Stimulated activated CD4-positive, alpha-beta T cell treated with anti-CD3 and anti-CD28 coated beads, TNF-alpha, amount 100 ng/mL, for 4 hours (primary cell): Measurements from ENCODE around the gene IQCC.

Experiments used
- DNase-seq, 3 experiments: peaks; one replicate each; pipeline ENCODE4 v3.0.0-alpha.2; 2020; ENCODE audit warnings: low read depth in 3 of 3

IQCC gene

GRCh38 chr1:32195972-32196823 is 9.3 kb upstream of the IQCC start:
- DNase-seq, result no peak

GRCh38 chr1:32197074-32197473 is 8.4 kb upstream of the IQCC start:
- no peak for DNase-seq

DNA sequence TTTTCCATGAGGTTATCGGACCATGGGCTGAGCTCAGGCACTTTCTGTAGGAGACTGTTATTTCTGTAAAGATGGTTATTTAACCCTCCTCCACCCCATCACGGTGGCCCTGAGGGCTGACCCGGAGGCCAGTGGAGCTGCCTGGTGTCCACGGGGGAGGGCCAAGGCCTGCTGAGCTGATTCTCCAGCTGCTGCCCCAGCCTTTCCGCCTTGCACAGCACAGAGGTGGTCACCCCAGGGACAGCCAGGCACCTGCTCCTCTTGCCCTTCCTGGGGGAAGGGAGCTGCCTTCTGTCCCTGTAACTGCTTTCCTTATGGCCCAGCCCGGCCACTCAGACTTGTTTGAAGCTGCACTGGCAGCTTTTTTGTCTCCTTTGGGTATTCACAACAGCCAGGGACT is 7.6 kb upstream of the IQCC start:
- DNase-seq, result no peak

DNA sequence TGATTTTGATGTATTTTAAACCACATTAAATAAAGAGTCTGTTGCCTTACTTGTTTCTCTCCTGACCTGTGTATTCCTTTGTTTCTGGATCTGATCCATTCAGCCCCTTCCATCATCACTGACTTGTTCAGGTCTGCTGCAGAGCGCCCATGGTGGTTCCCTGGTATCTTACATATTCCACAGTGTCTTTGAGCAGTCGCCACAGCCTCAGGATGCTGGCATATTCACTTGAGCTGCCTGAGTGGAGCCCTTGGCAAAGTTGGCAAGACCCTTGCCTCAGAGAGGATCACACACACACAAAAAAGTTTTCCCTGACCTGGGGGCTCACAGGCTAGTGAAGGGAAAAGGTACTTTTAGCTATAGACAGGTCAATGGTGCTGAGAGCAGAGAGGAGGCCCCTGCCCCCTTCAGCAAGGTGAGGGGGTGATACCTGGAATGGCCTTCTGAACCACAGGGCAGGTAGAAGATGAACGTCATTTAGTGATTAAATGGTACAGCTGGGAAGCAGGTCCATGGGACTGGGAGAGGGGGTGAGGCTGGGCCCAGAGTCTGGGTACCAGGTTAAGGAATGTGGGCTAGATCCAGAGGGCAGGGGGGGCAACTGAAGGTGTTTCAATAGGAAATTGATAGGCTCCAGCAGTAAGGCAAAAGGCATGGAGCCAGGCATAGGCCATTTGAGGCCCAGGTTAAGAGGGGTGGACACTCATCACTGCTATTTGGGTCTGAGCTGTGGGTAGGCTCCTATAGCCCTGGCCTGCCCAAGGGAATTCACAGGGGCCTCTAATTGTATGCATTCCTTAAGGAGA is 7.0 kb upstream of the IQCC start:
- DNase-seq, result no peak

GRCh38 chr1:32199043-32199716 is 6.3 kb upstream of the IQCC start:
- DNase-seq, result no peak

- DNase-seq, result no peak
Observed at GRCh38 chr1:32199717-32200072, 5.8 kb upstream of the IQCC start.

- peak; percentile 20 to 35 (median 30) for DNase-seq
Observed at GRCh38 chr1:32200226-32201010, 5.1 kb upstream of the IQCC start, which contains the start of gene CCDC28B. CCDC28B (plus strand) TSS chr1:32200595; CDS start chr1:32201936, 1,341 bp downstream.

GRCh38 chr1:32201011-32201855 is 4.2 kb upstream of the IQCC start:
- DNase-seq, result peak; percentile 44 to 58 (median 56)

DNA sequence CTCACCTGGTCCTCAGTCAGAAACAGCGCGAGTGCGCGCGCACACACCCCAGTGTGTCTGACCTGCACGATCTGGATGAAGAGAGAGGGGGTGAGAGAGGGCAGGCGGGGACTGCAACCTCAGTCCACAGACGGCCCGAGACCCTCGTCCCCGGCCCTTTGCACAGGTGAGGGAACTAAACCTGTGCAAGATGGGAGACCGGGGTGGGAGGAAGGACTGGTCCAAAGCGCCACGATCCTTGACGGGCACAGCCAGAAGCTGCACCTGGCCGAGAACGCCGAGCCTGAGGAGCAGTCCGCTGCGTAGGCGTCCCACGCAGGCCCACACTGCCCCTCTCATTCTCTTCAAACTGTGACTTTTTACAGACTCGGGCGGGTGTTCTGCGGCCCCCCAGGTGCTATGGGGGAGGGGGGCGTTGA is 519 bp upstream of the IQCC start:
- DNase-seq, result no peak

- DNase-seq, result no peak
Observed at GRCh38 chr1:32208469-32208868, 3.0 kb downstream of the IQCC start.

- DNase-seq, result no peak
Observed at GRCh38 chr1:32208891-32209328, 3.4 kb downstream of the IQCC start, which contains the start of gene DCDC2B. DCDC2B (plus strand) TSS chr1:32209089; CDS start chr1:32209094, 5 bp downstream.

DNA sequence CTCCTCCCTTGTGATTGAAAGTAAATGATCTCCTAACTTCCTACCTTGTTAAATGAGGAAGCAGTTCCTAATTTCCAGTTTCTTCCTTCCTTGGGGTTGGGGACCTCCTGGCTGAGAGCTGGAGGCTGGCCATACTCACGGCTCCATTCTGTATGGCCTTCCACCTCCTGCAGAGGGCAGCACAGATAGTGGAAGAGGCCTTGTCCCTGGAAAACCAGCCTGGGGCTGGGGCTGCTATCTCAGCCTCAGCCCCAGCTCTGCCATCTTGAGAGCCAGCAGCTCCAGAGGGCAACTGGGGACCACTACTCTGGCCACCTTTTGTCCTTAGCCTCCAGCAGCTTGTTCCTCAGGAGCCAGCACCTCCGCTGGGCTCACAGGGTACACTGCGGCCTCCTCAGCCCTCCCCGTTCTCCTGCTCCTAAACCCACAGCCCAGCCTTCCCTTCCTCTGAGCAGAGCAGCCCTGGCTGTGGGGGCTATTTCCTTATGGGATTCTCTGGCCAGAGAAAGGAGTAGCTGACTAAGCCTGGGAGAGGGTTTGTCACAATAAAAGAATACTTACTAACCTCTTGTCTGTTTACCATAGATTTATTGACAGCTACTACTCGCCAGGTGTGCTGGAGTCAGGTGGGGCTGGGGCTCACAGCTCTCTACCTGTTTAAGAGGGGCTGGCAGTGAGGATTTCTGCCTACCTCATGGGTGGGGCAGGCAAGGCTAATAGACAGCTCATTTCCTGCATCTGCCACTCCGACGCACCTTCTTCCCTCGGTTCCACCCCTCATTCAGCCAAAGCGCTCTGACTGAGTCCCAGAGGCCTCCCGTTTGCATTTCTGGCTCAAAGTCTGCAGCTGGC is 10.4 kb downstream of the IQCC start:
- DNase-seq, result peak; percentile 32 to 39 (median 38)

- no peak for DNase-seq
Observed at GRCh38 chr1:32216566-32216965, 11.1 kb downstream of the IQCC start.

- no peak for DNase-seq
Observed at GRCh38 chr1:32219022-32219421, 13.6 kb downstream of the IQCC start.

- no peak for DNase-seq
Observed at GRCh38 chr1:32220746-32221580, 15.5 kb downstream of the IQCC start.

DNA sequence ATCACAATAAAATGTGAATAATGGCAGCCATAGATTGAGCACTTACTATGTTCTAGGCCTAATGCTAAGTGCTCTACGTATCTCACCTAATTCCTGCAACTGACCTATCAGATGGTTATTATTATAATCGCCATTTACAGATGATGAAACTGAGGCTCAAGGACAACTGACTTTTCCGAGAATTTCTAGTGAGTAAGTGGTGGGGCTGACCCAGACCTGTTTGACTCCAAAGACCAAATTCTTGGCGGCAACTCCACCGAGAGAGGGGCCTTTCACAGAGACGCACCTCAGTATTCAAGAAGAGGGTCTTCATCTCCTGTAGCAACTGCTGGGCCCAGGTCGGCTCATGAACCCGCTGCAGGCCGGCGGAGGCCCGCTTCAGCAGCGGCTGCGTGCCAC is 16.1 kb downstream of the IQCC start:
- DNase-seq, result no peak

DNA sequence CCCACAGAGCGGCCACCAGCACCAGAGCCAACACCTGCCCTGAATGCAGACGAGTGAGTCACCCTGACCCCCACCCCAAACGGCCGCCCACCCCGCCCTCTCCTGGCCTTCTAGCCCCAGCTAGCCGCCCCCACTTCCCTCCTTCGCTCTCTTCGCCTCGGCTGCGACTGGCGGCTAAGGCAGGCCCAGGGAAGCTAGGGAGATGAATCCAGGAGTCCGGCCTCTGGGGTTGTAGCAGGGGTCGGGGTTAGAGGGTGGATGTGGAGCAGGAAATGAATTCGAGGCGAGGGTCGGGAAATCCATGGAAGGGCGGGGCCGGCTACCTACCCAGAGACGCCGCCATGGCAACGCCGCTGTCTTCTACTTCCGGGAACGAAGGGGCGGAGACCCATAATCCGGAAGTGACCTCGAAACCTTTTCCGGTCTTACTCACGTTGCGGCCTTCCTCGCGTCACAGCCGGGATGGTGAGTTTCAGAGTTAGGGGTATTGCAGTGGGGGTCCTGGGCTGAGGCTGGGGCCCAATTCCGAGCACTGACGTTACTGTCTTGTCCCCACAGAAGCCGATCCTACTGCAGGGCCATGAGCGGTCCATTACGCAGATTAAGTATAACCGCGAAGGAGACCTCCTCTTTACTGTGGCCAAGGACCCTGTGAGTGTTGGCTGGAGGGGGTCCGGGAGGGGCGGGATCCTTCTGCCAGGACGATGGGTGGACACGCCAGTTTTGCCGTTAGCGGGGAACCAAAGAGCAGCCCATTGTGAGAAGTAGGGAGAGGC is 16.7 kb downstream of the IQCC start, which contains the start of the genes EIF3I and TMEM234:
Gene EIF3I, plus strand, starts transcription at position 428 of the 776 bp plus-strand sequence. Its CDS starts 35 bp downstream, at position 463.
Gene TMEM234, minus strand, starts transcription at position 374 of the 776 bp plus-strand sequence. Its CDS starts 31 bp downstream, at position 343.
- peak; percentile 70 to 88 (median 87) for DNase-seq
